Effector memory CD8-positive, alpha-beta T cell (primary cell): ENCODE measurements around the gene MED12L.

Experiments used
- ATAC-seq: fragments of 150-1000 bp; cut with Tn5 transposase; replicated peaks from 2 replicates; pipeline ENCODE4 v1.10.0; 2021; ENCODE audit warnings: mild to moderate bottlenecking, moderate library complexity
- DNase-seq, 3 experiments: peaks; one replicate each; pipeline ENCODE4 v3.0.0; 2021
- H3K27ac Mint-ChIP-seq, 2 donors: one replicate each; pipeline ENCODE4 v1.8.0; 2022; ENCODE audit warnings: mild to moderate bottlenecking in 2 of 2, mixed read lengths in 2 of 2, moderate library complexity in 2 of 2
- H3K27me3 Mint-ChIP-seq, 2 donors: one replicate each; pipeline ENCODE4 v1.8.0; 2022; ENCODE audit warnings: mixed read lengths in 2 of 2
- H3K36me3 Mint-ChIP-seq: one replicate; pipeline ENCODE4 v1.8.0; 2022; ENCODE audit warnings: mild to moderate bottlenecking, moderate library complexity, mixed read lengths; ENCODE audit not compliant: insufficient read depth
- H3K4me1 Mint-ChIP-seq, 2 donors: one replicate each; pipeline ENCODE4 v1.8.0; 2022; ENCODE audit warnings: low read depth in 2 of 2, mixed read lengths in 2 of 2
- H3K4me3 Mint-ChIP-seq, 2 donors: one replicate each; pipeline ENCODE4 v1.8.0; 2022; ENCODE audit warnings: mild to moderate bottlenecking in 2 of 2, mixed read lengths in 2 of 2, moderate library complexity in 2 of 2
- H3K9me3 Mint-ChIP-seq, 2 donors: one replicate each; pipeline ENCODE4 v1.8.0; 2022; ENCODE audit warnings: mixed read lengths in 2 of 2

Gene MED12L

DNA sequence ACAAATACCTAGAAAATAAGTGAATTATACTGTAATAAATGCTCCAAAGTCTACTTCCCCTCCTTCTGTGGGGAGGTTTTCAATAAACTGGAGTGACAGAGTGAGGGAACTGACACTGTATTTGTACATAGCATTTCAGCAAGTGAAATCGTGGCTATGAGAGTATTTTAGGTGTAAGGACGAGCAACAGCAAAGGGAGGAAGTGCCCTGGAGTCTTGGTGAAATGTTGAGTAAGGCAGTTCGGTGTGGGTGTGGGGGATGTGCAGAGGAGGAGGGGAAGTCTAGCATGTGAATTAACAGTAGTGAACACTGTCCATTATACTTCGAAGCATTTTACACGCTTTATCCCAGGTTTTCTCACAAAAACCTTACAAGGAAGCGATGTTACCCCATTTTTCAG is 262.0 kb downstream of the MED12L start:
- no peak overlapping the region for H3K27ac Mint-ChIP-seq
- H3K27me3 Mint-ChIP-seq, result peaks cover 11 to 53% of the 10 kb centered on the region in 2 donors

DNA sequence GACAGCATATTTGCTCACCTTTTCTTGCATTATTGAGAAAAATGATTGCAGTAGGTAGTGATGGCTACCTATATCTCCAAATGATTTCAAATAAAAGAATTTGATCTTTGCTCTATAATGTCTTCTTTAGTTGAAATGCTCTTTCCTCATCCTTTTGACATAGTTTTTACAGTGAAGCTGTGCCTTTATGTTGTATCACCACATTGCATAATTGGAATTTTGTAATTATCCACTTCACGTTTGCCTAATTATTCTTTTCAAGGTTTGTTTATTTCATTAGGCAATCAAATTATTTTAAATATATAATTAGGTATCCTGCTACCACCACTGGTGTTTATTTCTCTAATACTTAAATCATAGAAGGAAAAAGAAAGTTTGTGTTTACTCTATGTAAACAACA is 265.2 kb downstream of the MED12L start:
- ATAC-seq, result no peak
- DNase-seq, result no peak
- peaks cover 7 to 10% of the 10 kb centered on the region in 2 donors for H3K4me1 Mint-ChIP-seq
- H3K9me3 Mint-ChIP-seq, result no peaks in the 10 kb centered on the region
- no peaks in the 10 kb centered on the region for H3K36me3 Mint-ChIP-seq
- H3K27me3 Mint-ChIP-seq, result peaks cover 11 to 44% of the 10 kb centered on the region in 2 donors
- no peak overlapping the region for H3K27ac Mint-ChIP-seq
- H3K4me3 Mint-ChIP-seq, result no peak overlapping the region

More for the DNA sequence above, 262.0 kb downstream of the MED12L start:
- no peaks in the 10 kb centered on the region for H3K36me3 Mint-ChIP-seq
- no peak overlapping the region for H3K4me3 Mint-ChIP-seq
- peaks cover 7 to 10% of the 10 kb centered on the region in 2 donors for H3K4me1 Mint-ChIP-seq
- no peak for DNase-seq
- no peak for ATAC-seq
- H3K9me3 Mint-ChIP-seq, result no peaks in the 10 kb centered on the region

DNA sequence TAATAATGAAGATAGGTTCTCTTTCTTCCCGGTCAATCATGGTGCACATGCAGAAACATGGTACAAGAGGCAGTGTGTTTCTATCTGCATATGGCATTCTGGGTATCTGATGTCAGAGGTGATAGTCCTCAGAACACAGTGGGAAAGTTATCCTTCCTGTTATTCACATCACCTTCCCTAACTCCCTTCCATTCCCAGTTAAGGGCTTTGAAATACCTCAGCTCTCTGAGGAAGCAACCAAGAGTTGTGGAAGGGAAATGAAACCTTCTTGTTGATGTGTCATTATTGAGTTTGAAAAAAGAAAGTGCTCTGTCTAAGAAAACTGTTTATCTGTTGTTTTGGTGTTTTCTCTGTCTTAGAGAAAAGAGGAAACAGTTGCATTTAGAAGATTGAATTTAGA is 265.8 kb downstream of the MED12L start:
- Mint-ChIP-seq H3K4me3 (no peak overlapping the region), H3K27ac (no peak overlapping the region), H3K36me3 (no peaks in the 10 kb centered on the region), H3K27me3 (peaks cover 11 to 38% of the 10 kb centered on the region in 2 donors), H3K9me3 (no peaks in the 10 kb centered on the region), H3K4me1 (peaks cover 2 to 7% of the 10 kb centered on the region in 2 donors)
- ATAC-seq, result no peak
- DNase-seq, result no peak

DNA sequence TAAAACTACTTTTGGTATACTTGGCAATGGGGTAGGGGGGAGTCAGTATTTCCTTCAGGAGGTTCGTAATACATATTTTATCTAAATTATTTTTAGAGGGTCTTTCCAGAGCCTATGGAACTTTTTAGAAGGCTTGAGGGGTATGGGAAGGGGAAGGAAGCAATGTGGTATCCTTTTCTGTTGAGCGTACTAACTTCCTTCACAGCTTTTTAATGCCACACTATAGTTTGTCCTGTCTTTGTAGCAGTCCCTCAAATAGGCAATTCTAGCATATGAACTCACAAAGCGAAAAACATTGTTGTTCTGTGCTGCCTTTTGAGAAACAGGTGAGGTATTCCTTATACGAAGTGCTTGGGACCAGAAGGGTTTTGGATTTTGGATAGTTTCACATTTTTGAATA is 266.2 kb downstream of the MED12L start:
- no peak for DNase-seq
- H3K36me3 Mint-ChIP-seq, result no peaks in the 10 kb centered on the region
- peaks cover 0 to 3% of the 10 kb centered on the region in 2 donors for H3K4me1 Mint-ChIP-seq
- no peak for ATAC-seq
- H3K4me3 Mint-ChIP-seq, result no peak overlapping the region
- peaks cover 11 to 34% of the 10 kb centered on the region in 2 donors for H3K27me3 Mint-ChIP-seq
- H3K9me3 Mint-ChIP-seq, result no peaks in the 10 kb centered on the region
- H3K27ac Mint-ChIP-seq, result no peak overlapping the region

DNA sequence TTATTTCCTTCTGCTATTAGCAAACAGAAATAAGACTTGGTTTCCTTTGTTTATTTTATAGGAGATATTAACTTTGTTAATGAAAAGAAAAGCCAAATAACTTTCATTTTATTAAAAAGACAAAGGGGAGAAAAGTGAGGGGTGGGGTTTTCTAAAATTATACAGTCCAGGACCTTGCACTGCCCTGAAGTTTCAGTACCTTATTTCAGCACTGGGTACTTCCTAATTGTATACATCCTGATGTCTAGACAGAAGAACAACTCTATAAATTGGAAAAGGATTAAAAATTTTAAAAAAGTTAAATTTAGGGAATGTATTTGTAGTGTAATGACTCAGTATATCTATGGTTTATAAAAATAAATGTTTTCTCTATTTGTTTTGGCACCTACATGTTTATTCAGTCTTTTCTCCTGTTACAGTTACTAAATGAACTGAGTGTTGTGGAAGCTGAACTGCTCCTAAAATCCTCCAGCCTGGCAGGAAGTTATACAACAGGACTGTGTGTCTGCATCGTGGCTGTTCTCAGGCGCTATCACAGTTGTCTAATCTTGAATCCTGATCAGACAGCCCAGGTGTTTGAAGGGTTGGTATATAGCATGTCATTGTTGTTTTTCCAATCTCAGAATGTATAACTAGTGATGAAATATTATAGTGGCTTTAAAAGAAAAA is 271.5 kb downstream of the MED12L start:
- Mint-ChIP-seq H3K4me3 (no peak overlapping the region), H3K9me3 (no peaks in the 10 kb centered on the region), H3K4me1 (no peaks in the 10 kb centered on the region), H3K27me3 (peaks cover 0 to under 1% of the 10 kb centered on the region in 2 donors), H3K36me3 (no peaks in the 10 kb centered on the region), H3K27ac (no peak overlapping the region)
- no peak for DNase-seq
- no peak for ATAC-seq

DNA sequence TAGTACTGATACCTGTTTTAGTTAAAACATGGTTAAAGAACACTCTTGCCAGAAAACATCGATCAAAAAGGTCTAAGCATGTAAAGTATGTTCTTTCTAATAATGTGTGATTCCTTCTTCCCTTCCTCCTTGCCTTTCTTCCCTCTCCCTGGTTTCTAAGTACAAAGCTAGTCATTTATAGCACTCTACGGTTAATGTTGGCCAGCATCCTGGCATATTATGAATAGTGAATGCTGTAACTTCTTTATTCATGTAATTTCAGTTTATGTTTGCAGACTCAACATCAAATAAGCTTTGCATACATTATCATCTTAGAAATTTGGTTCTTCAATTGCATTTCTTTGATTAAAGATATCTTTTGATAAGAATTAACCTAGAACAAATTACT is 272.0 kb downstream of the MED12L start:
- H3K9me3 Mint-ChIP-seq, result no peaks in the 10 kb centered on the region
- no peaks in the 10 kb centered on the region for H3K4me1 Mint-ChIP-seq
- no peaks in the 10 kb centered on the region for H3K36me3 Mint-ChIP-seq
- H3K27ac Mint-ChIP-seq, result no peak overlapping the region
- H3K27me3 Mint-ChIP-seq, result peaks cover 0 to 6% of the 10 kb centered on the region in 2 donors
- H3K4me3 Mint-ChIP-seq, result no peak overlapping the region
- DNase-seq (no peak), ATAC-seq (no peak)

DNA sequence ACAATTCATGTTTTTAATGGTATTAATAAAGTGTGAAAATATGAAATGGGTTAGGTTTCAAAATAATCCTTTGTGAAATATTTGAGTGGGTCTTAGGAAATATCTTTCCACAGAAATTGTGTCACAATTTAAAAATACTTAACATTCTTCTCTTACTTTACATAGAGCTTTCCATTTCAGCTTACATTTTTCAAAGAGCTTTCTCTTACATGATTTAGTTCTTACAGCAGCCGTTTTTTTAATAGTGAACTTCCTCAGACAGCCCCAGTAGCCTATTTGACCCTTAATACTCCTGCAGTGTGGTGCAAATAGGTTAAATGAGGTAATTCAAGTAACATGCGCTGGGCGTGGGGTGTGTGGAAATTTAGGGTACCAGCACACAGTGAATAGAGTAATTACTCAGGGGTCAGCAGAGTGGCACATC is 277.3 kb downstream of the MED12L start:
- H3K4me3 Mint-ChIP-seq, result no peak overlapping the region
- peaks cover 0 to 9% of the 10 kb centered on the region in 2 donors for H3K27me3 Mint-ChIP-seq
- no peaks in the 10 kb centered on the region for H3K36me3 Mint-ChIP-seq
- H3K27ac Mint-ChIP-seq, result no peak overlapping the region
- H3K4me1 Mint-ChIP-seq, result no peaks in the 10 kb centered on the region
- H3K9me3 Mint-ChIP-seq, result no peaks in the 10 kb centered on the region
- DNase-seq (no peak), ATAC-seq (no peak)

DNA sequence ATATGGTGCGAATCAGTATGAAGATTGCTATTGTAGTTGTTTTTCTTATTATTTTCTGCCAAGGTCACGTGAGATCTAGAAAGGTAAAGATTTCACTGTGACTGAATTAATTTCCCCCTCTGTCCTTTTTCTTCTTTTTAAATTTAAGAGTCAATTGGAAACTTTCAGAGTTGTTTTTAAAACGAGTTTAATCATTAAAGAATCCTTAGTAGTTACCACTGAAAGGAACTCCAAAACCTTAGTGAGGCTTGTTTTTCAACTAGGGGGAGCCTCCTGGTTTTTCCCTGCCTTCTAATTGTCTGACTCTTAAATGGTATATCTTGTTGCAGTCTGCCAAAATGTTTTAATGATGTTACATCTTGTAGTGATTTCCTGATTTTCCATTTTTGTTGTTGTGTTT is 281.5 kb downstream of the MED12L start:
- H3K27me3 Mint-ChIP-seq, result peaks cover 0 to 12% of the 10 kb centered on the region in 2 donors
- H3K9me3 Mint-ChIP-seq, result no peaks in the 10 kb centered on the region
- ATAC-seq (no peak), DNase-seq (no peak)
- no peak overlapping the region for H3K4me3 Mint-ChIP-seq
- no peaks in the 10 kb centered on the region for H3K36me3 Mint-ChIP-seq
- no peak overlapping the region for H3K27ac Mint-ChIP-seq
- H3K4me1 Mint-ChIP-seq, result no peaks in the 10 kb centered on the region

DNA sequence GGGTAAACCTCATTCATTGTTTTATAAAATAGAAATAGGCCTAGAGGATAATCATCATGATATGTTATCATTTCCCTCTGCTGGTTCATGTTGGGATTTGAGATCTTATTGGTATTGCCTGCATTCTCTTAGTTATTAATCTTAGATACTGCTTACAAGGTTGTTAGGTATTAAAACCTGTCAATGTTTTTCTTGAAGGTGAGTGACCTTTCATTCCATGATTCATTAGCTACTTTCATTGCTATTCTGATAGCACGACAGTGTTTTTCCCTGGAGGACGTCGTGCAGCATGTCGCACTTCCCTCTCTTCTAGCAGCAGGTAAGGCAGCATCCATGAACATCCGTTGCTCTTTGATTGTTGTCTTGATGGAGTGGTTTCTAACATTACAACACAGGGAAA is 282.0 kb downstream of the MED12L start:
- Mint-ChIP-seq H3K9me3 (no peaks in the 10 kb centered on the region), H3K4me1 (no peaks in the 10 kb centered on the region), H3K4me3 (no peak overlapping the region), H3K36me3 (no peaks in the 10 kb centered on the region), H3K27ac (no peak overlapping the region), H3K27me3 (peaks cover 0 to 8% of the 10 kb centered on the region in 2 donors)
- DNase-seq (no peak), ATAC-seq (no peak)

DNA sequence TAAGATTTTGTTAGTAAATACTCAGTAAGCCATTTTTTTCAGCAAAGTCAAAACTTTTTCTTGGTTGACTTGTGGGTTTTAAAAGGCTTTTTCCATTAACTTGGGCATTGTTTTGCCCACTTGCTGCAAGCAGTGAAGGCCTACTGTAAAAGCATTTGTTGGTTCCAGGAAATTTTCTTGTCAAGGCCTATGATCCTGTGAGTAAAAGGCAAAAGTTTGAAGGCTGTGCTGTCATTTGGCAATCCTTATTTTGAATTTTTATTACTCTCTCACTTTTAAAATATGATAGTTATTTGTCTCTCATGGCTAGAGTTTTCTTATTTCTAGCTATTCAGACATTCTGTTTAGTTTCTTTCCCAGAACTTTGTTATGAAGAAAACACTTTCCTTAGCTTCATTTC is 286.1 kb downstream of the MED12L start:
- Mint-ChIP-seq H3K36me3 (no peaks in the 10 kb centered on the region), H3K27me3 (peaks cover 0 to 5% of the 10 kb centered on the region in 2 donors), H3K4me3 (no peak overlapping the region), H3K27ac (no peak overlapping the region), H3K4me1 (no peaks in the 10 kb centered on the region), H3K9me3 (no peaks in the 10 kb centered on the region)
- ATAC-seq, result no peak
- DNase-seq, result no peak

DNA sequence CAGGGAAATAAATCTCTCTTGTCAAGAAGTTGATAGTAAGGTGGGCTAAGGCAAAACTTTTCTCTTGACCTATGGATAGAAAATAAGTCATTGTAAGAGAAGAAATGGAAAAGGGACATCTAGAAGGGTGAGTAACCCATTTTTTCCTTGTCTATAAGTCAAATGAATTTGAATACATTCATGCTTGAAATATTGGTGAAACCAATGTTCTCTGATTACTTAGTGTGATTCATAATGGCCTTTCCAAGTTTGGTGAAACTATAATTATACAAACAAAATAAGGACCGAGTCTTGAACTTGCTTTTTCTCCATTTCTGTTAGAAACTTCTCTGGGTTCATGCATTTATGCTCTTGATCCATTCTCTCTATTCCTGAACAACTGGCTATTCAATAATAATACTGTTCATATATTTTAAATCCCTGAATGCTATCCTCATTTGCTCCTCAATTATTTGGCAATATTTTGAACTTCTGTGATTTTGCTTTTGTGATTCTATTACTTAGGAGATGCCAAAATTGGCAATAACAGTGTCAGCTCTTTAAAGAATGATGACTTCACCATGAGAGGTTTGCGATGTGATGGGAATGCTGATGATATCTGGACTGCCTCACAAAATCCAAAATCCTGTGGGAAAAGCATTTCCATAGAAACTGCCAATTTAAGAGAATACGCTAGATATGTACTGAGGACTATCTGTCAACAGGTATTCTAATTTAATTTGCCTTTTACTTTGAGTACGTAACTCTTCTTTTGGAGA is 286.8 kb downstream of the MED12L start:
- Mint-ChIP-seq H3K27ac (no peak overlapping the region), H3K27me3 (peaks cover 0 to 5% of the 10 kb centered on the region in 2 donors), H3K9me3 (no peaks in the 10 kb centered on the region), H3K4me1 (no peaks in the 10 kb centered on the region), H3K4me3 (no peak overlapping the region), H3K36me3 (no peaks in the 10 kb centered on the region)
- DNase-seq, result no peak
- ATAC-seq, result no peak

DNA sequence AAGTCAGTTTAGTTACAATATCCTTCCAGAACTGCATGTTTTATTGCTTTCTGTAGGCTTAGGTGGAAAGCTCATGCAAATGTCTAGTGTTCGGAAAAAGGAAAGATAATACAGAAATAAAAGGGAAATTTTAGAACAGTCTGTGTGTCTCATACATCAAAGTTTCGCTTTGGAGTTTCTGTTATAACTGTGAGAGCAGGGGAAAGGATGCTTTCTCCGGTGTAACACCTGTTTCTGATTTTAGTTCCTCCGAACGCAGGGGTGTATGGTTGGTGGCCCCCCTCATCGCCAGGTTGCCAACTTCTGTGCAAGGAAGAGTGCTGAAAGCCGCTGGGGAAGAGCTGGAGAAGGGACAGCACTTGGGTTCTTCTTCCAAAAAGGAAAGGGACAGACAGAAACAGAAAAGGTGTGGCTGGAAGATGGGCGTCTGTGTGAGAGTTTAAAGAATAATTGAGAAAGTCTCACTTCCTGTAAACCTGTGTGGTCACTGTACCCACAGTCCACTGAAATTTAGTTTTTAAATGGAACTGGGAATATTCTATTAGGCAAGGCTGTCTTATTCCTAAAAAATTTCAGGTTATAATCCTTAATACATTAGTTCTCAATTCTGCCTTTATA is 292.4 kb downstream of the MED12L start:
- no peak overlapping the region for H3K27ac Mint-ChIP-seq
- H3K4me1 Mint-ChIP-seq, result no peaks in the 10 kb centered on the region
- no peak overlapping the region for H3K4me3 Mint-ChIP-seq
- H3K27me3 Mint-ChIP-seq, result peaks cover 0 to 5% of the 10 kb centered on the region in 2 donors
- no peaks in the 10 kb centered on the region for H3K9me3 Mint-ChIP-seq
- ATAC-seq (no peak), DNase-seq (no peak)
- no peaks in the 10 kb centered on the region for H3K36me3 Mint-ChIP-seq

DNA sequence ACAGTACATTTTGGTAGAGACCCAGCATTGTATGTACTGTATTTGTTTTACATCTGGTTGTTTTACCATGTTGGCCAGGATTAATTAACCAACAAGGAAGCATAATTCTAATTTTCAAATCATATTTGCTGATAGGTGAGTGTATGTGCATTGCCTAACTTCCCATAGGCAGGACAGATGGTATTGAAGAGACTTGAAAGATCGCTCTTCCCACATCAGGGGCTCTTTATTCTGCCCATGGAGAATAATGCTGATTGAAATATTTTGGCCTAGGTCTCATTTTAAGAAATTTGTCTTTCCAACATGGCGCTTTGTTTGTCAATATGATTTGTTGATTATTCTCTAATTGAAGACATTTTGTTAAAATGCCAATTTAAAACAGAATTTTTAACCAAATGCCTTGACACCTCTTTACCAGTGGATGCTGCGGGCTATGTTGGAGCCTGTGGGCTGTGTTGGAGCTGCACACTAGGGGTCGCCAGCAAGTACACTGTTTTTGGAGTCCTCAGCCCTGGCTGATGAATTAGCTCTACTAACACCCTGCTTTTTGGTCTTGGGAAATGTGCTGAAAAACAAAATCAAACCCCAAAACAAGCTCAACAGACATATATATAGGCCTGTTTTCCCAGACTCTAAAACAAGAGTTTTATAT is 293.7 kb downstream of the MED12L start:
- no peak overlapping the region for H3K27ac Mint-ChIP-seq
- ATAC-seq (no peak), DNase-seq (no peak)
- no peak overlapping the region for H3K4me3 Mint-ChIP-seq
- H3K36me3 Mint-ChIP-seq, result no peaks in the 10 kb centered on the region
- H3K4me1 Mint-ChIP-seq, result no peaks in the 10 kb centered on the region
- no peaks in the 10 kb centered on the region for H3K9me3 Mint-ChIP-seq
- H3K27me3 Mint-ChIP-seq, result peaks cover 0 to 5% of the 10 kb centered on the region in 2 donors
